ENCODE results near the gene TLE6. TPM values are rescaled to one million over a fixed set of nuclear protein-coding genes. Genes with fewer than 3 reads are reported as not detected.

TLE6 gene
- total and polyA plus RNA-seq, 2 of the 13 experiments (the other 11 are each of a cell fraction or from before 2014, with no cell fraction given), result 0.24 to 5.5 TPM

GRCh38 chr19:2942928-2943640 lies 34.3 kb upstream of the TLE6 start (continued):
- TF ChIP-seq ZNF687 (CRISPR knock-in tag; IDR thresholded peaks at IDR 0.05) (peak; percentile 50), TBP (CRISPR knock-in tag; IDR thresholded peaks at IDR 0.05) (no peak), ADNP (CRISPR knock-in tag; IDR thresholded peaks at IDR 0.05) (no peak), KMT2A (CRISPR knock-in tag; IDR thresholded peaks at IDR 0.05) (no peak), ZNF766 (CRISPR knock-in tag; IDR thresholded peaks at IDR 0.05; ENCODE audit: borderline replicate concordance) (no peak), ZNF768 (CRISPR knock-in tag; IDR thresholded peaks at IDR 0.05) (no peak), BRCA1 (CRISPR knock-in tag; IDR thresholded peaks at IDR 0.05) (no peak), MYNN (CRISPR knock-in tag; IDR thresholded peaks at IDR 0.05; ENCODE audit: low read depth) (no peak), ZNF282 (IDR thresholded peaks at IDR 0.05; ENCODE audit: partially characterized antibody) (no peak), SNAI1 (CRISPR knock-in tag; IDR thresholded peaks at IDR 0.05; ENCODE audit: borderline replicate concordance) (no peak)
- TF ChIP-seq, protein P1, sequence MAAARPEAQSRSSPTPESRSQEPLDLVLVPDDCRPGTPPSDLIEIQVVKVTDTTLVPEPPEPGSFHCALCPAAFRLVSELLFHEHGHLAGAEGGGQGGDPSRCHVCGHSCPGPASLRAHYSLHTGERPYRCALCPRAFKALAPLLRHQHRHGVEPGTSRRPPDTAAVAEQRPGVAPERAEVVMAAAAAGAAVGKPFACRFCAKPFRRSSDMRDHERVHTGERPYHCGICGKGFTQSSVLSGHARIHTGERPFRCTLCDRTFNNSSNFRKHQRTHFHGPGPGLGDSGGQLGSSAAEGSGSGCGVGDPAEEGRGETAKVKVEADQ (CRISPR knock-in tag; IDR thresholded peaks at IDR 0.05; ENCODE audit: borderline replicate concordance), result peak; percentile 60; the same call in 1 of the 2 replicates
- TF ChIP-seq, protein P2, sequence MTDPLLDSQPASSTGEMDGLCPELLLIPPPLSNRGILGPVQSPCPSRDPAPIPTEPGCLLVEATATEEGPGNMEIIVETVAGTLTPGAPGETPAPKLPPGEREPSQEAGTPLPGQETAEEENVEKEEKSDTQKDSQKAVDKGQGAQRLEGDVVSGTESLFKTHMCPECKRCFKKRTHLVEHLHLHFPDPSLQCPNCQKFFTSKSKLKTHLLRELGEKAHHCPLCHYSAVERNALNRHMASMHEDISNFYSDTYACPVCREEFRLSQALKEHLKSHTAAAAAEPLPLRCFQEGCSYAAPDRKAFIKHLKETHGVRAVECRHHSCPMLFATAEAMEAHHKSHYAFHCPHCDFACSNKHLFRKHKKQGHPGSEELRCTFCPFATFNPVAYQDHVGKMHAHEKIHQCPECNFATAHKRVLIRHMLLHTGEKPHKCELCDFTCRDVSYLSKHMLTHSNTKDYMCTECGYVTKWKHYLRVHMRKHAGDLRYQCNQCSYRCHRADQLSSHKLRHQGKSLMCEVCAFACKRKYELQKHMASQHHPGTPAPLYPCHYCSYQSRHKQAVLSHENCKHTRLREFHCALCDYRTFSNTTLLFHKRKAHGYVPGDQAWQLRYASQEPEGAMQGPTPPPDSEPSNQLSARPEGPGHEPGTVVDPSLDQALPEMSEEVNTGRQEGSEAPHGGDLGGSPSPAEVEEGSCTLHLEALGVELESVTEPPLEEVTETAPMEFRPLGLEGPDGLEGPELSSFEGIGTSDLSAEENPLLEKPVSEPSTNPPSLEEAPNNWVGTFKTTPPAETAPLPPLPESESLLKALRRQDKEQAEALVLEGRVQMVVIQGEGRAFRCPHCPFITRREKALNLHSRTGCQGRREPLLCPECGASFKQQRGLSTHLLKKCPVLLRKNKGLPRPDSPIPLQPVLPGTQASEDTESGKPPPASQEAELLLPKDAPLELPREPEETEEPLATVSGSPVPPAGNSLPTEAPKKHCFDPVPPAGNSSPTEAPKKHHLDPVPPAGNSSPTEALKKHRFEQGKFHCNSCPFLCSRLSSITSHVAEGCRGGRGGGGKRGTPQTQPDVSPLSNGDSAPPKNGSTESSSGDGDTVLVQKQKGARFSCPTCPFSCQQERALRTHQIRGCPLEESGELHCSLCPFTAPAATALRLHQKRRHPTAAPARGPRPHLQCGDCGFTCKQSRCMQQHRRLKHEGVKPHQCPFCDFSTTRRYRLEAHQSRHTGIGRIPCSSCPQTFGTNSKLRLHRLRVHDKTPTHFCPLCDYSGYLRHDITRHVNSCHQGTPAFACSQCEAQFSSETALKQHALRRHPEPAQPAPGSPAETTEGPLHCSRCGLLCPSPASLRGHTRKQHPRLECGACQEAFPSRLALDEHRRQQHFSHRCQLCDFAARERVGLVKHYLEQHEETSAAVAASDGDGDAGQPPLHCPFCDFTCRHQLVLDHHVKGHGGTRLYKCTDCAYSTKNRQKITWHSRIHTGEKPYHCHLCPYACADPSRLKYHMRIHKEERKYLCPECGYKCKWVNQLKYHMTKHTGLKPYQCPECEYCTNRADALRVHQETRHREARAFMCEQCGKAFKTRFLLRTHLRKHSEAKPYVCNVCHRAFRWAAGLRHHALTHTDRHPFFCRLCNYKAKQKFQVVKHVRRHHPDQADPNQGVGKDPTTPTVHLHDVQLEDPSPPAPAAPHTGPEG (CRISPR knock-in tag; IDR thresholded peaks at IDR 0.05), result no peak
- TF ChIP-seq, protein P3, sequence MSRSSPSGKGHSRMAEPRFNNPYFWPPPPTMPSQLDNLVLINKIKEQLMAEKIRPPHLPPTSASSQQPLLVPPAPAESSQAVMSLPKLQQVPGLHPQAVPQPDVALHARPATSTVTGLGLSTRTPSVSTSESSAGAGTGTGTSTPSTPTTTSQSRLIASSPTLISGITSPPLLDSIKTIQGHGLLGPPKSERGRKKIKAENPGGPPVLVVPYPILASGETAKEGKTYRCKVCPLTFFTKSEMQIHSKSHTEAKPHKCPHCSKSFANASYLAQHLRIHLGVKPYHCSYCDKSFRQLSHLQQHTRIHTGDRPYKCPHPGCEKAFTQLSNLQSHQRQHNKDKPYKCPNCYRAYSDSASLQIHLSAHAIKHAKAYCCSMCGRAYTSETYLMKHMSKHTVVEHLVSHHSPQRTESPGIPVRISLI (CRISPR knock-in tag; IDR thresholded peaks at IDR 0.05; ENCODE audit: borderline replicate concordance), result no peak

Measured in HepG2 (cell line).